HCT116 (cell line): ENCODE results near the gene A2ML1.

Experiments used
- CTCF ChIP-seq, 3 experiments: fragments of 200-600 bp in 1 of 3; sonication (generic) in 1 of 3; IDR thresholded peaks in 2 of 3; conservative IDR thresholded peaks in 1 of 3; 2 replicates each; pipeline ENCODE4 v1.5.1; 2012 to 2017; ENCODE audit warnings: low read depth in 2 of 3, low read length in 2 of 3, antibody characterized with exemption in 1 of 3, borderline replicate concordance in 1 of 3, control low read depth in 1 of 3, mild to moderate bottlenecking in 1 of 3, mixed read lengths in 1 of 3, mixed run types in 1 of 3, moderate library complexity in 1 of 3; ENCODE audit not compliant: insufficient read depth in 1 of 3
- POLR2A ChIP-seq: IDR thresholded peaks from 2 replicates; pipeline ENCODE4 v1.7.0; 2011; ENCODE audit warnings: borderline replicate concordance; ENCODE audit not compliant: insufficient read depth, insufficient read length; ENCODE audit errors: extremely low read depth

GRCh38 chr12:8916154-8916553 lies 93.7 kb downstream of the A2ML1 start:
- TF ChIP-seq POLR2A: no peak
- TF ChIP-seq CTCF (IDR thresholded peaks at IDR 0.05 in 2 of 3, conservative IDR thresholded peaks at IDR 0.05 in 1 of 3; ENCODE audit: borderline replicate concordance in 1 of 3, insufficient read depth in 1 of 3, low read depth in 2 of 3, low read length in 2 of 3): no peak
